HepG2 (cell line): Measurements from ENCODE around the gene PAPPA2. TPM values are rescaled to one million over a fixed set of nuclear protein-coding genes. Genes with fewer than 3 reads are reported as not detected.

Experiments
- ATAC-seq: fragments of 200-7000 bp; cut with Tn5 transposase; 3 replicates; pipeline ENCODE4 v1.9.1; 2020; ENCODE audit warnings: mild to moderate bottlenecking, moderate library complexity
- BruUV-seq: library from RNA; stranded (reverse); fragments of 400-500 nt; replicated peaks from 2 replicates; lab custom pipeline; 2021; lab: Mats Ljungman, UMichigan
- CTCF ChIA-PET: fragments of 300-600 bp; formaldehyde crosslinking; extraction: SDS; loops from one replicate; lab custom pipeline; 2021; ENCODE audit warnings: low total read pairs, inconsistent platforms, low intra/inter-chr PET ratio; lab: Yijun Ruan, JAX
- POLR2A ChIA-PET: fragments of 350-600 bp; sonication (Branson Sonifier 250); formaldehyde crosslinking; loops from one replicate; lab custom pipeline; 2020; ENCODE audit warnings: antibody characterized with exemption, inconsistent platforms; lab: Yijun Ruan, JAX
- DNase-seq: peaks from one replicate; pipeline ENCODE4 v3.0.0-alpha.2; 2015; ENCODE audit warnings: low spot score
- FAIRE-seq: peaks from 3 replicates; lab custom pipeline; 2011; peaks lifted over from hg19 to GRCh38; lab: Jason Lieb, UNC
- H2AFZ ChIP-seq: one replicate; pipeline ENCODE4 v1.6.1; 2011; ENCODE audit warnings: low read length, inconsistent platforms
- H3K27ac ChIP-seq: fragments of 300-600 bp; 3 replicates; pipeline ENCODE4 v1.8.0; 2011; ENCODE audit warnings: mixed run types, mild to moderate bottlenecking, mixed read lengths, low read length, inconsistent platforms; ENCODE audit not compliant: insufficient read depth; ENCODE audit errors: extremely low read length
- H3K27me3 ChIP-seq, 2 experiments: fragments of 200-600 bp in 1 of 2; 2 replicates in 1 of 2; 3 replicates in 1 of 2; pipeline versions ENCODE4 v1.6.0 to v1.8.0; 2011; ENCODE audit warnings: low read length in 2 of 2, mild to moderate bottlenecking in 2 of 2, moderate library complexity in 2 of 2, inconsistent platforms in 1 of 2; ENCODE audit not compliant: insufficient read depth in 2 of 2, control insufficient read depth in 1 of 2
- H3K36me3 ChIP-seq, 2 experiments: fragments of 200-600 bp in 1 of 2; replicated peaks in 1 of 2; 2 replicates in 1 of 2; 3 replicates in 1 of 2; pipeline versions ENCODE4 v1.5.1 to v1.8.0; 2011; ENCODE audit warnings: low read length in 2 of 2, inconsistent platforms in 1 of 2; ENCODE audit not compliant: insufficient read depth in 2 of 2, control insufficient read depth in 1 of 2
- H3K4me1 ChIP-seq: 2 replicates; pipeline ENCODE4 v1.5.1; 2012; ENCODE audit warnings: low read length, inconsistent platforms; ENCODE audit not compliant: insufficient read depth
- H3K4me2 ChIP-seq: 2 replicates; pipeline ENCODE4 v1.6.0; 2011; ENCODE audit warnings: low read depth, low read length, inconsistent platforms
- H3K4me3 ChIP-seq, 3 experiments: fragments of 200-600 bp in 1 of 3; sonication (generic), shearing (Covaris generic) in 1 of 3; replicated peaks in 1 of 3; 2 replicates each; pipeline ENCODE4 v1.5.1; 2011 to 2016; ENCODE audit warnings: low read length in 3 of 3, inconsistent platforms in 2 of 3, low read depth in 2 of 3, mild to moderate bottlenecking in 2 of 3, control low read depth in 1 of 3, mixed read lengths in 1 of 3; ENCODE audit not compliant: insufficient read depth in 1 of 3
- H3K79me2 ChIP-seq: one replicate; pipeline ENCODE4 v1.6.1; 2011; ENCODE audit warnings: low read length, inconsistent platforms; ENCODE audit not compliant: insufficient read depth
- H3K9ac ChIP-seq: 2 replicates; pipeline ENCODE4 v1.6.0; 2011; ENCODE audit warnings: mild to moderate bottlenecking, low read depth, low read length, inconsistent platforms; ENCODE audit not compliant: insufficient read depth
- H3K9me3 ChIP-seq: 2 replicates; pipeline ENCODE4 v1.5.1; 2012; ENCODE audit warnings: mild to moderate bottlenecking, low read length
- H4K20me1 ChIP-seq: 2 replicates; pipeline ENCODE4 v1.6.0; 2011; ENCODE audit warnings: inconsistent platforms, mild to moderate bottlenecking, low read length, moderate library complexity; ENCODE audit not compliant: insufficient read depth
- E2F5 ChIP-seq: sonication (generic); formaldehyde crosslinking; conservative IDR thresholded peaks from 2 replicates; pipeline ENCODE4 v1.4.0; 2020; ENCODE audit warnings: missing genetic modification reagents
- FOXP1 ChIP-seq, 2 experiments: fragments of 450-650 bp in 1 of 2; IDR thresholded peaks; 2 replicates each; pipeline ENCODE4 v1.6.1; 2017 to 2018; ENCODE audit warnings: antibody characterized with exemption in 1 of 2
- IRF1 ChIP-seq: sonication (generic); formaldehyde crosslinking; IDR thresholded peaks from 2 replicates; pipeline ENCODE4 v1.4.0; 2020; ENCODE audit warnings: low read depth, mild to moderate bottlenecking, missing genetic modification reagents
- LCORL ChIP-seq, 2 experiments: fragments of 450-650 bp in 1 of 2; sonication (generic) in 1 of 2; formaldehyde crosslinking in 1 of 2; IDR thresholded peaks; 2 replicates each; pipeline versions ENCODE4 v1.5.0 to v1.6.1; 2017 to 2020; ENCODE audit warnings: antibody characterized with exemption in 1 of 2, missing genetic modification reagents in 1 of 2
- MAFG ChIP-seq: sonication (generic); formaldehyde crosslinking; IDR thresholded peaks from 2 replicates; pipeline ENCODE4 v1.5.1; 2020; ENCODE audit warnings: mild to moderate bottlenecking, missing genetic modification reagents
- SIX1 ChIP-seq: sonication (generic); formaldehyde crosslinking; IDR thresholded peaks from 2 replicates; pipeline ENCODE4 v1.4.0; 2020; ENCODE audit warnings: missing genetic modification reagents, borderline replicate concordance
- SOX6 ChIP-seq, 2 experiments: fragments of 450-650 bp in 1 of 2; sonication (generic) in 1 of 2; formaldehyde crosslinking in 1 of 2; IDR thresholded peaks; 2 replicates each; pipeline versions ENCODE4 v1.4.0 to v1.6.1; 2017 to 2020; ENCODE audit warnings: antibody characterized with exemption in 1 of 2, mild to moderate bottlenecking in 1 of 2, missing genetic modification reagents in 1 of 2
- ZBTB26 ChIP-seq: IDR thresholded peaks from 2 replicates; pipeline ENCODE4 v1.6.1; 2016; ENCODE audit warnings: missing compliant biosample characterization, missing genetic modification reagents, borderline replicate concordance
- ZNF138 ChIP-seq: sonication (generic); formaldehyde crosslinking; IDR thresholded peaks from 2 replicates; pipeline ENCODE4 v1.5.0; 2020; ENCODE audit warnings: mild to moderate bottlenecking, low read depth, missing genetic modification reagents
- ZNF180 ChIP-seq: sonication (generic); formaldehyde crosslinking; IDR thresholded peaks from 2 replicates; pipeline ENCODE4 v1.4.0; 2020; ENCODE audit warnings: low read depth, missing genetic modification reagents, borderline replicate concordance
- ZNF335 ChIP-seq: sonication (generic); formaldehyde crosslinking; IDR thresholded peaks from 2 replicates; pipeline ENCODE4 v1.4.0; 2020; ENCODE audit warnings: missing genetic modification reagents
- ZNF383 ChIP-seq: sonication (generic); formaldehyde crosslinking; IDR thresholded peaks from 2 replicates; pipeline ENCODE4 v1.4.0; 2020; ENCODE audit warnings: missing genetic modification reagents, mild to moderate bottlenecking, borderline replicate concordance
- ZNF788 ChIP-seq: sonication (generic); formaldehyde crosslinking; IDR thresholded peaks from 2 replicates; pipeline ENCODE4 v1.5.0; 2020; ENCODE audit warnings: mild to moderate bottlenecking, missing genetic modification reagents, borderline replicate concordance
- ZUFSP ChIP-seq: sonication (generic); formaldehyde crosslinking; IDR thresholded peaks from 2 replicates; pipeline ENCODE4 v1.9.0; 2021; ENCODE audit warnings: missing genetic modification reagents, mild to moderate bottlenecking, borderline replicate concordance
- WGBS: methylation state at CpG from one replicate; pipeline ENCODE4 v1.1.6; 2017; ENCODE audit warnings: low lambda C conversion rate; 5-methylcytosine and 5-hydroxymethylcytosine counted together
- in situ Hi-C: cut with HindIII; loops from 2 replicates; pipeline ENCODE4 v1.10.0; 2017; ENCODE audit warnings: low pct_unique_long_range_greater_than_20kb; ENCODE audit not compliant: extremely low pct_ligation_motif_present
- intact Hi-C: fragments of 100-400 bp; cut with micrococcal nuclease; formaldehyde crosslinking; loops from one replicate; pipeline ENCODE4 v1.10.0; 2022; ENCODE audit not compliant: unreplicated experiment
- polyA plus RNA-seq, 8 experiments: library from polyadenylated mRNA; depleted of rRNA in 3 of 8; stranded (reverse) in 7 of 8; unstranded in 1 of 8; fragments of >200 nt; fragmentation: Illumina TruSeq in 4 of 8; extraction: Trizol in 4 of 8; gene quantifications; 2 replicates each; pipeline versions ENCODE4 v1.2.1 to v1.2.3, GENCODE V29; 2011 to 2016; ENCODE audit warnings: low read depth in 4 of 8, missing spikeins in 1 of 8, mixed read lengths in 1 of 8; ENCODE audit not compliant: insufficient read depth in 1 of 8
- total RNA-seq, 5 experiments: library from RNA; depleted of rRNA; stranded (reverse); fragments of >200 nt; fragmentation: Illumina TruSeq; extraction: Trizol; gene quantifications; 2 replicates each; pipeline ENCODE4 v1.2.3, GENCODE V29; 2016; ENCODE audit warnings: low read depth in 1 of 5

Gene PAPPA2
- total and polyA plus RNA-seq, 2 of the 13 experiments (the other 11 are each of a cell fraction or from before 2014, with no cell fraction given), result 0.01 TPM; not detected in 1

- no peak for TF ChIP-seq SIX1 (CRISPR knock-in tag)
- TF ChIP-seq ZNF180 (CRISPR knock-in tag), result no peak
- TF ChIP-seq ZBTB26 (CRISPR knock-in tag), result no peak
- no peak for TF ChIP-seq E2F5
Observed at GRCh38 chr1:176801514-176802020, 338.6 kb downstream of the PAPPA2 start (continued).

GRCh38 chr1:176802316-176802715 is 339.3 kb downstream of the PAPPA2 start:
- TF ChIP-seq SOX6 (IDR thresholded peaks at IDR 0.05), result no peak
- no peak for TF ChIP-seq SOX6 (CRISPR knock-in tag; IDR thresholded peaks at IDR 0.05)
- no peak for TF ChIP-seq ZUFSP (CRISPR knock-in tag)
- TF ChIP-seq IRF1 (CRISPR knock-in tag), result no peak
- TF ChIP-seq MAFG (CRISPR knock-in tag), result no peak
- TF ChIP-seq ZNF335 (CRISPR knock-in tag), result no peak
- TF ChIP-seq SIX1 (CRISPR knock-in tag), result no peak
- TF ChIP-seq FOXP1 (IDR thresholded peaks at IDR 0.05), result no peak
- no peak for TF ChIP-seq FOXP1 (CRISPR knock-in tag; IDR thresholded peaks at IDR 0.05)
- TF ChIP-seq ZNF383, result no peak
- no peak for TF ChIP-seq ZNF138 (CRISPR knock-in tag)
- TF ChIP-seq ZNF788, result no peak
- TF ChIP-seq LCORL (IDR thresholded peaks at IDR 0.05), result no peak
- TF ChIP-seq LCORL (CRISPR knock-in tag; IDR thresholded peaks at IDR 0.05), result no peak
- TF ChIP-seq, all 625 proteins: peak for 0
- H3K36me3 ChIP-seq, result no peaks in the 10 kb centered on the region
- H2AFZ ChIP-seq, result no peak overlapping the region
- H3K4me3 ChIP-seq, result no peak overlapping the region
- H3K79me2 ChIP-seq, result no peaks in the 10 kb centered on the region
- H3K9ac ChIP-seq, result no peak overlapping the region
- CTCF ChIA-PET, result no interaction called here
- no peaks in the 10 kb centered on the region for H4K20me1 ChIP-seq
- BruUV-seq, result no TSS peak
- H3K9me3 ChIP-seq, result no peaks in the 10 kb centered on the region
- in situ Hi-C loops, result no loop called here
- 2% methylated on average over 2 of the region's 2 CpGs for WGBS
- H3K4me2 ChIP-seq, result no peak overlapping the region
- DNase-seq (no peak), ATAC-seq (no peak), FAIRE-seq (no peak)
- POLR2A ChIA-PET, result no interaction called here
- no peaks in the 10 kb centered on the region for H3K27me3 ChIP-seq
- intact Hi-C loops, result no loop called here
- no peaks in the 10 kb centered on the region for H3K4me1 ChIP-seq
- H3K27ac ChIP-seq, result no peak overlapping the region
